ENCODE data around the gene QDPR.

DNA sequence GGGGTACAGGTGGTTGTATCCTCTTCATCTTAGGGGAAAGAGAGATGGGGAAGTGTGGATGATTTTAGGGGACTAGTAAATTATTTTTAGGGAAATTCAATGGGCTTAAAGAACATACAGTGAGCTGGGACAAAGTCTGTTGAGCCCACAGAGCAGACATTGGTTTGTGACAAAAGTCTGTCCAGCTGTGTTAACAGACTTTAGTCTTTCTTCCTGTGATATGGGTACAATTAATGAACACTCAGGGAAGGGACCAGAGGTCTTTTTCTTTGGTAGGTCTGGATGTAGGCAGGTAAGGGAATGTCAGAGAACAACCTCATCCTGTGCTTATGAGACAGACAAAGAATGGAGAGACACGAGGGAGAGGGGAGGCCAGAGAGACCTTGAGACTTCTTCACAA, 5.1 kb upstream of the QDPR start:
- TF ChIP-seq, protein P1, sequence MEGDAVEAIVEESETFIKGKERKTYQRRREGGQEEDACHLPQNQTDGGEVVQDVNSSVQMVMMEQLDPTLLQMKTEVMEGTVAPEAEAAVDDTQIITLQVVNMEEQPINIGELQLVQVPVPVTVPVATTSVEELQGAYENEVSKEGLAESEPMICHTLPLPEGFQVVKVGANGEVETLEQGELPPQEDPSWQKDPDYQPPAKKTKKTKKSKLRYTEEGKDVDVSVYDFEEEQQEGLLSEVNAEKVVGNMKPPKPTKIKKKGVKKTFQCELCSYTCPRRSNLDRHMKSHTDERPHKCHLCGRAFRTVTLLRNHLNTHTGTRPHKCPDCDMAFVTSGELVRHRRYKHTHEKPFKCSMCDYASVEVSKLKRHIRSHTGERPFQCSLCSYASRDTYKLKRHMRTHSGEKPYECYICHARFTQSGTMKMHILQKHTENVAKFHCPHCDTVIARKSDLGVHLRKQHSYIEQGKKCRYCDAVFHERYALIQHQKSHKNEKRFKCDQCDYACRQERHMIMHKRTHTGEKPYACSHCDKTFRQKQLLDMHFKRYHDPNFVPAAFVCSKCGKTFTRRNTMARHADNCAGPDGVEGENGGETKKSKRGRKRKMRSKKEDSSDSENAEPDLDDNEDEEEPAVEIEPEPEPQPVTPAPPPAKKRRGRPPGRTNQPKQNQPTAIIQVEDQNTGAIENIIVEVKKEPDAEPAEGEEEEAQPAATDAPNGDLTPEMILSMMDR (IDR thresholded peaks at IDR 0.05) = no peak
- no peak for TF ChIP-seq POLR2A (IDR thresholded peaks at IDR 0.05)

Data from ovary (tissue), 3 donors.